Measurements from ENCODE around the gene PAGR1.
A peak's percentile ranks its signal among the peaks of the same experiment; 100 is the strongest.
"Not testable (repeated sequence)": the region's sequence is repeated elsewhere in the genome, so short reads cannot be mapped to it uniquely, and the experiment has no call there.

Gene PAGR1

DNA sequence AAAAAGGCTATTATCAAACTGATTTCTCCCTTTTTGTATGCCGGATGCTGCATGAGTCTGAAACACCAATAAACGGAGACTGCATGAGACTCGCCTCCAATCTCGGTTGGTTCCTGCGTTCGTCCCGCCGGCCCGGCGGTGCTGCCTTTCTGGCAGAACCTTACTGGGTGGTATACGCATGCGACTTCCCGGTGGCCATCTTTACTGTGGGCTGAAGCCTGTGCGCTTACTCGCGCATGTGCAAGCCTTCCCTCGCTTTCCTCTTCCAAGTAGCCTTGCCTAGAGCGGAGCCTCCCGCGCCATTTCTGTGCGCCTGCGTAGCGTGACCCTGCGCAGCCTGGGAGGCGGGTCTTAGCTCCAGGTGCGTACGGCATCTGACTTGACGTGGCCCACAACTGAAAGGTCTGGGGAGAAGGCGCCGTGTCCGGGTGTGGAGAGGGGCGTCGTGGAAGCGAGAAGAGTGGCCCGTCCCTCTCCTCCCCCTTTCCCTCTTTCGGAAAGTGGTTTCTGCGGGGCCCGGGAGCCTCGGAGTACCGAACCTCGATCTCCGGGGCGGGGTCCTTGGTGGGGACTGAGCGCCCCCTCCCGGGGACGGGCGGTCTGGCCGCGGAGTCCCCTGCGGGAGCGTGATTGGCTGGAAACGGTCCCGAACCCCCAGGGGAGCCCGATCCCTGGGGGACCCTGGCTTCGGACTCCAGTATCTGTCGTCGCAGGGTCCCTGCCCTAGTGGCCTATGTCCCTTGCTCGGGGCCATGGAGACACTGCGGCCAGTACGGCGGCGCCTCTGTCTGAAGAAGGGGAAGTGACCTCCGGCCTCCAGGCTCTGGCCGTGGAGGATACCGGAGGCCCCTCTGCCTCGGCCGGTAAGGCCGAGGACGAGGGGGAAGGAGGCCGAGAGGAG is at the start of gene PAGR1:
PAGR1 (plus strand) TSS at position 360 of the 901 bp plus-strand sequence; CDS start at position 734, 374 bp downstream.
- peak; percentile 99 for DNase-seq

- DNase-seq, result no peak
Observed at GRCh38 chr16:29766571-29766970, 49.4 kb upstream of the PAGR1 start.

DNA sequence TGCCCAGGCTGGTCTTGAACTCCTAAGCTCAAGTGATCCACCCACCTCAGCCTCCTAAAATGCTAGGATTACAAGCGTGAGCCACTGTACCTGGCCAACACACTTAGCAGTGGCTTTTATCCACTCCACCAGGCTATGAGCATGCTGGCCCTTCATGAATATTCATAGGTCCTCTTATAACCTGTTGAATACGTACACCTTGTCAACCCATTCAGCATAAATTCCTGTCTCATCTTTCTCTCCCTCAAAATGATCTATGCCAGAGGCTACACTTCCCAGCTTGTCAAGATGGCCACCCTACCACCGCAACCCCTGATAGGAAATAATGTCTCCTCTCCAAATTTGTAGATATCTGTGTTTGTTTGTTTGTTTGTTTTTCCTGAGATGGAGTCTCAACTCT is 48.9 kb upstream of the PAGR1 start:
- DNase-seq, result no peak

DNA sequence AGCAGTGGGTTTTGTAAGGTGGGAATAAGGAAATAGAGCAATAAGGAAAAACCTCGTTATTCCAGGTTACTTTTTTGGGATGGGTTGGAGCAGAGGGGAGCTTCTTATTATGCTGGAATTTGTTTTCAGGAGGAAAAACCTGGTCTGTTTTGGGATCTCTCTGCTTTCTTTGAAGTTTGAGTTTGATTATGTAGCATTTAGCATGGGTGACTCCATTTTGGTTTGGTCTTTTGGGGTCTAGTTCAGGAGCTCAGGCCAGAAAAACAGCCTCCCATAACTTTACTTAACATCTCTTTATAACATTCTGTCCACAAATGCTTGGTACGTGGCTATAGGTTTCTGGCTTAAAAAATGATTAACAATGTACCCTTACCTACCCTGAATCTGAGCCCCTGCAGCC is 46.4 kb upstream of the PAGR1 start:
- DNase-seq, result no peak

- no peak for DNase-seq
Observed at GRCh38 chr16:29770250-29770929, 45.6 kb upstream of the PAGR1 start.

DNA sequence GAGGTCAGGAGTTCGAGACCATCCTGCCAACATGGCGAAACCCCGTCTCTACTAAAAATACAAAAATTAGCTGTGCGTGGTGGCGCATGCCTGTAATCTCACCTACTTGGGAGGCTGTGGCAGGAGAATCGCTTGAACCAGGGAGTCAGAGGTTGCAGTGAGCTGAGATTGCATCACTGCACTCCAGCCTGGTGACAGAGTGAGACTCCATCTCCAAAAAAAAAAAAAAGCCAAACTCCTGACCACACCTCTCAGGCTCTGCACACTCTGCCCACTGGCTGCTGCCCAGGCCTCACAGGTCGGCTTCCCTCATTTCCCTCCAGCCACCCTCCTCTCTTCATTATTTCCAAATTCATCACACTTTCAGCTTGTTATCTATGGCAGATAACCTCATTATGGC is 43.6 kb upstream of the PAGR1 start:
- not testable (repeated sequence) for DNase-seq

DNA sequence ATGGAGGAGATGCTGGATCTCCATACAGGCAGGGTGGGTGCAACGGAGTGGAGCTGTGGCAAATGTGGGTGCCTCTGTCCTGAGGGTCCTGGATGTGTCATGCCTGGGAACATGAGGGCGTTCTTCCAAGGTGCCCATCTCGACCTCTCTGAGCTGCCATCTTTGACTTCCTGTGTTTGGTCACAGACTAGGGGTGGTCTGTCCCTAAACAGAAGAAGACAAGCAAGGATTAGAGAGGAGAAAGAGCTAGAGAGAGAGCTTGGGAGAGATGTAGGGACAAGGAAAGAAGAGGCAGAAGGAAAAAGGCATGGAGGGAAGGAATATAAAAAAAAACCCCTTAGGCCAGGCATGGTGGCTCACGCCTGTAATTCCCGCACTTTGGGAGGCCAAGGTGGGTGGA is 41.2 kb upstream of the PAGR1 start:
- DNase-seq, result no peak

DNA sequence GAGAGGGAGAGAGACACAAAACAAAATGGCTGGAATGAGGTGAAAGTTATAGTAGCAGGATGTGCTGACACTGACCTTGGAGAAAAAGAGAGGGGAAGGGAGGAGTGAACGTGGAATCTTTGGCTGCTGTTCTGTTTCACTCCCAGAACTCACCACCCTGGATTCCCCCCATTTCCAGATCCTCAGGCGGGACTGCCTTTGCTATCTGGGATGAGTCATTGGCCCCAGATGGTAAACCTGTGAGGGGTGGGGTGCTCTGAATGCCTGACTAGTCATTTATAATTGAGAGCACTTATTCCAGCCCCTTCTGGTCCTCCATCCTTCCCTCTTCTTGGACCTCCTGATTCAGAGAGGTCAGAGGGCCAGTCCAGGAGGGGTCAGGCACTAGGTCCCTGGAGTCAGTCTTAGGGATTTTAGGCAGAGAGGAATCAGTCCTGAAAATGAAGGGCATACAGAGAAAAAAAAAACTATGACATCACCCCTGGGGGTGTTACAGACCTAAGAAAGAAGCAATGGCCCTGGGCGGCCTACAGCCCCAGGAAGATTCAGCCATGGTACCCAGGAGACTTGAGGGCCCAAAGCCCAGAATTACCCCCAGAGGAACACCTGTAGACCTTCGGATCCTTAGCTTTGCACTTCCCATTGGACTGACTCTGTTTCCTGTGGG is 40.1 kb upstream of the PAGR1 start:
- DNase-seq, result no peak

DNA sequence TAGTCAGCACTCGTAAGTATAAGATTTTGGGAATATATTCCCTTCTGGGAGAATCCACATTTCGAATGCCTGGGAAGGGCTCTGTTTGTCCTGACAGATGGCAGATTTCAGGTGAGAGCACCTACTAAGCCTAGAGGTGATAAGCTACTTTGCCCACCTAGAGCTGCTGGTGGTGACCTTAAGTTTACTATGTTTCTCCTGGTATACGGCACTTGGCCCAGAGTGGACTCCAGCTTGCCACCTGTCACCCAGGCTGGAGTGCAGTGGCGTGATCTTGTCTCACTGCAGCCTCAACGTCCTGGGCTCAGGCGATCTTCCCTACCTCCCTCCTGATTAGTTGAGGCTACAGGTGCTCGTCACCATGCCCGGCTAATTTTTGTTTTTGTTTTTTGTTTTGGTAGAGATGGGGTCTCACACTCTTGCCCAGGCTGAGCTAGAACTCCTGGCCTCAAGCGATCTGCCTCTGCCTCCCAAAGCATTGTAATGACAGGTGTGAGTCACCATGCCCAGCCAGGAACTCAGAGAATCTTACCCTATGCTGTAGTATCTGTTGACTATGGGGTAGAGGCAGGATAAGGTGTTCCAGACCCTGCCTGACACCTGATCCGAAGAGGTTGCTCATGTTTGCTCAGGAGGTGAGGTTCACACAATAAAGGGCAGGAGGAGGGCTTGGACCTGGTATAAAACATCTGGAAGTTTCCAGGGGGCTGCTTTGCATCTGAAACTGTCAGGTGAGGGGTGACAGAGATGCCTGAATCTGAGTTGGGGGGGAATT is 38.2 kb upstream of the PAGR1 start, which contains the start of gene ZG16:
ZG16 (plus strand) TSS at position 681 of the 775 bp plus-strand sequence. CDS start 1,011 bp downstream, outside the sequence.
- no peak for DNase-seq

DNA sequence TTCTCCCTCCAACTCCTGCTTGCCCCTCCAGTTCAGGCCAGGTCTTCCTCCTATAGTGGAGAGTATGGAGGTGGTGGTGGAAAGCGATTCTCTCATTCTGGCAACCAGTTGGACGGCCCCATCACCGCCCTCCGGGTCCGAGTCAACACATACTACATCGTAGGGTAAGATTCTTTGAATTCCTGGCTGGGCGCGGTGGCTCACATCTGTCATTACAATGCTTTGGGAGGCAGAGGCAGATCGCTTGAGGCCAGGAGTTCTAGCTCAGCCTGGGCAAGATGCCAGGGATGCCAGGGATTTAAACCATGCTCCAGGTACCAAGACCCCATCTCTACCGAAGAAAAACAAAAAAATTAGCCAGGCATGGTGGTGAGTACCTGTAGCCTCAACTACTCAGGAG is 36.5 kb upstream of the PAGR1 start:
- DNase-seq, result no peak

- DNase-seq, result not testable (repeated sequence)
Observed at GRCh38 chr16:29783094-29783953, 32.6 kb upstream of the PAGR1 start.

DNA sequence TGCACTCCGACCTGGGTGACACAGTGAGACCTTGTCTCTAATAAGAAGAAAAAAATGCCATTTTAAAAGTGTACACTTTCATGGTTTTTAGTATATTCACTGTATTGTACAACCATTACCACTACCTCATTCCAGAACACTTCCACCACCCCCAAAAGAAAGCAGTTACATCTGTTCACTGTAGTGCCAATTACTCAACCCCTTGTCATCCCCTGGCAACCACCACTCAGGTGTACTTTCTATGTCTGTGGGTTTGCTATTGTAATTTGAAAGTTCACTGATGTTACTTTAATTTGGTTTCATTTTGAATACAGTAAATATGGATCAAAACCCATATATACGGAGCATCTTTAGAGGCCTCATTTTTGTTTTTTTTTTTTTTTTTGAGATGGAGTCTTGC is 31.8 kb upstream of the PAGR1 start:
- no peak for DNase-seq

DNA sequence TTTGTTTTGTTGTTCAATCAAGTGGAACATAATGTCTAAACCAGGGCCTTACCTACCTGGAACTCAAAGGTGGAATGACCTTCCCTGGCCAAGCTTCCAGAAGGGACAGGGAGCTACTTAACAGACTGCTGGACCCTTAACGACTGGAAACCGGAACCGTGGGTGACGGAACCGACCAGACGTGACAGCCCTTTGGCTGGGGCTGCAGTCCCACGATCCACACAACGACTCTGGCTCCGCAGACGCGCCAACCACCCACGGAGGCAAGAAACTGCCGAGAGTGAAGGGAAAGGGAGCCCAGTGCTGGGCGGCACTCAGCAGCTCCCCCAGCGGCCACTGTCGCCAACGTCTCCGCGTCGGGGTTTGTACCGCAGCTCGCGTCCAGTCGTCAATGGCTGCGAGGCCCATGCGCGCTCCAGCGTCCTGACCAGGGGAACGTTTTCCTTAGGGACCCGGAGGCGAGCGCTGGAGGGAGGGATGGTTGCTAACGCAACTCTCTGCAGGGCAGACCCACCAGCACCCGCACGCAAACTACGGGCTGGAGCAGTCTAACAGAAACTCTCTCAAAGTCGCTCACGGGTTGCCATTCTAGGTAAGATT is 31.0 kb upstream of the PAGR1 start:
- no peak for DNase-seq

DNA sequence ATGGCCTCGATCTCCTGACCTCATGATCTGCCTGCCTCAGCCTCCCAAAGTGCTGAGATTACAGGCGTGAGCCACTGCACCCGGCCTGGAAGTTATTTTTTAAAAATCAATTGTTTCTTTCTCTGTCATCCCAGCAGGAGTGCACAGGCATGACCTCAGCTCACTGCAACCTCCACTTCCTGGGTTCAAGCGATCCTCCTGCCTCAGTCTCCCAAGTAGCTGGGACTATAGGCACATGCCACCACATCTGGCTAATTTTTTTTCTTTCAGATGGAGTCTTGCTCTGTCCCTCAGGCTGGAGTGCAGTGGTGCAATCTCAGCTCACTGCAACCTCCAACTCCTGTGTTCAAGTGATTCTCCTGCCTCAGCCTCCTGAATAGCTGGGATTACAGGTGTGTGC is 28.8 kb upstream of the PAGR1 start:
- not testable (repeated sequence) for DNase-seq

- no peak for DNase-seq
Observed at GRCh38 chr16:29789775-29790182, 26.2 kb upstream of the PAGR1 start.

DNA sequence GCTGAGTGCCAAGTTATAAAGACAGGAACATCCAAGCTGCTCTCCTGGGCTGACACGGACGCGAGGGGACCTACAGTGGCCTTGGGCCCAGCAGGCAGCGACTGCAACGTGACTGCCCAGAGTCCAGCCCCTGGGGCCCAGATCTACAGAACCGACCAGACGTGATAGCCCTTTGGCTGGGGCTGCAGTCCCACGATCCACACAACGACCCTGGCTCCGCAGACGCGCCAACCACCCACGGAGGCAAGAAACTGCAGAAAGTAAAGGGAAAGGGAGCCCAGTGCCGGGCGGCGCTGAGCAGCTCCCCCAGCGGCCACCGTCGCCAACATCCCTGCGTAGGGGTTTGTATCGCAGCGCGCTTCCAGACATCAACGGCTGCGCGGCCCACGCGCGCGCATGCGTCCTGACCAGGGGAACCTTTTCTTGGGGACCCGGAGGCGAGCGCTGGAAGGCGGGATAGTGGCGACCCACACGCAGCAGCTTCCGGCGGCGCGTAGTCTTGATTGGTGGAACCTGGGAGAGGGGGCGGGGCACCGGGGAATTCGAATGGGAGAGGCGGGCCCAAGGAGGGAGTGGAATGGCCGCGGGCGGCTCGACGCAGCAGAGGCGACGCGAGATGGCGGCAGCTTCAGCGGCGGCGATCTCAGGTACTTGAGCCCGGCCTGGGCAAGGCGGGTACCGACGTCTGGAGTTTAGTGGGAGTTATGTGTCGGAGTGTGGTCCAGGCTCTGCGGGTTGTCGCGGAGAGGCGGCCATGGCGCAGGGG is 25.6 kb upstream of the PAGR1 start, which contains the start of gene KIF22:
KIF22 (plus strand) TSS at position 569 of the 766 bp plus-strand sequence; CDS start at position 578, 9 bp downstream.
- peak; percentile 95 for DNase-seq

DNA sequence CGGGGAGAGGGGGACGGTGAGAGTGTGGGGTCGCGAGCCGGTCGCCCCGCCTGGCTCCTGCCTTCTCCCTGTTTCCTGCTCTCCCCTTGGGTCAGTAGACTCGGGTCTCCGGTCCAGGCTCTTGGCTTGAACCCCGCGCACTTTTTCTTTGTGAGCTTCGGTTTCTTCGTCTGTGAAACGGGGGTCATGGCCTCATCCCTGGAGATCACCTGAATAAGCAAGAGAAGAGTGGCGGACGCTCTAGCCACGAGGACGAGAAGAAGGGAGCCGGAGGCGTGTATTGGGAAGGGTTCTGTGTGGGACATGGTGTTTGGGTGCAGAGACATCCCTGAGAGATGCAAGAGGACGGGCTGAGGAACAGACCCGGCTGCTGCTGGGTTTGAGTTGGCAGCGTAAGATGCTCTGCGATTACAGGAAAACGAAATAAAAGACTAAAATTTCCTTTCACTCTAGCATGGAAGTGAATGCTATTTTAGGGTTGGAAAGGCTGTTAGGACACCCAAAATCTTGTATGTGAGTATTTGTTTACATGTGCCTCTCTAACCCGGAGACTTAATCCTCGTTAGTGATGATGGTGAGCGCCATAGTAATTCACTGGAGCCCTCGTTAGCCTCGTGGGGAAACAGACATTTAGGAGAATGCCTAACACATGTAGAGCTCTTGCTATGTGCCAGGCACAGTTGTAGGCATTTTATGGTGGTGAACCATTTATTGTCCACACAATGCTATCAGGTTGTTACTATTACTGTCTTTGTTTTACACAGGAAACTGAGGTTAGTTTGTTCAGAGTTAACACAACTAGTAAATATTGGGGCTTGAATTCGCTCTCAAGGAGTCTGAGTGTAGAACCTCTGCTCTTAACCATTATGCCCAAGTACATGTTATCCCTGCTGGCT is 24.8 kb upstream of the PAGR1 start:
- DNase-seq, result peak; percentile 25

GRCh38 chr16:29791845-29792807 is 23.8 kb upstream of the PAGR1 start:
- no peak for DNase-seq
